AG04450 (cell line): ENCODE data around the gene BCO2. TPM values are rescaled to one million over a fixed set of nuclear protein-coding genes. Genes with fewer than 3 reads are reported as not detected.

Experiments
- CTCF ChIA-PET: fragments of 300-600, 350-600 bp; formaldehyde crosslinking; extraction: SDS; loops from one replicate; lab custom pipeline; 2022; ENCODE audit warnings: antibody characterized with exemption, inconsistent platforms; lab: Charles Lee
- POLR2A ChIA-PET: fragments of 350-600 bp; formaldehyde crosslinking; extraction: SDS; loops from one replicate; lab custom pipeline; 2021; ENCODE audit warnings: antibody characterized with exemption, inconsistent platforms; lab: Yijun Ruan, JAX
- DNase-seq: peaks from one replicate; pipeline ENCODE4 v3.0.0-alpha.2; 2011; ENCODE audit warnings: low read depth, low spot score
- H3K27ac ChIP-seq: one replicate; pipeline ENCODE4 v1.5.1; 2012; ENCODE audit warnings: low read depth, low read length, control low read depth
- H3K27me3 ChIP-seq: one replicate; pipeline ENCODE4 v1.6.0; 2012; ENCODE audit warnings: low read length; ENCODE audit not compliant: control insufficient read depth, insufficient read depth
- H3K4me3 ChIP-seq: 2 replicates; pipeline ENCODE4 v1.5.1; 2011; ENCODE audit warnings: mild to moderate bottlenecking, low read depth, low read length, control low read depth
- H3K9me3 ChIP-seq: 2 replicates; pipeline ENCODE4 v1.5.1; 2012; ENCODE audit warnings: low read length; ENCODE audit not compliant: control insufficient read depth, insufficient read depth
- polyA plus RNA-seq: library from polyadenylated mRNA; depleted of rRNA; stranded (reverse); fragments of >200 nt; gene quantifications from 2 replicates; pipeline ENCODE4 v1.2.3, GENCODE V29; 2011
- TF ChIP-seq, protein P1 (sequence below): IDR thresholded peaks from 2 replicates; pipeline ENCODE4 v1.5.1; 2011; ENCODE audit warnings: low read depth, low read length, control low read depth, inconsistent platforms

The BCO2 gene
- polyA plus RNA-seq, 1 experiment = 1.3 TPM

DNA sequence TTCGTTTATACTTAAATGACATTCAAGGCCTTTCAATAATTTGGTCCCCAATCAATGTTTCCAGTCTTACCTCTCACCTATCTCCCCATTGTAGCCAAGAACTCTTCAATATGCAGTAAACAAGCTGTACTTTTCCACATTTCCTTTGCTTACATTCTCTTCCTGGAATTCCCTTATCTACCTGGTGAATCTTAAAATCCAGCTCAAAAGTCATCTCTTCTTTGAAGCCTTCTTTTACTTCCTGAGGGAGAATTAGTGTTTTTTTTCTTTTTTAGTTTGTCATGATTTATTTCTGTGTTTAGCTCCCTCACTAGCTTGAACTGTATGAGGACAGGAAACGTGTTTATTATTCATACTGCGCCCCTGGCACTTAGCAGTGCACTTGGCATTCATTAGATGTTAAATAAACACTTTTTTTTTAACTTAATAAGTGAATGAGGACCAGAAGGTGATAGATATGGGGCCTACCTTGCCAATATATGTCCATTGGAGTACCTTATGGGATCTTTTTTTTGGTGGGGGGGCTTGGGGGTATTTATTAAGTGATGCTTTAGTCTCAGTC, 46.0 kb downstream of the BCO2 start:
- POLR2A ChIA-PET = interaction anchor here (0.8 kb wide), 1 partner anchor 59 kb away, joined by 6 read pairs; no protein-coding TSS in a partner anchor
- no peak for DNase-seq
- CTCF ChIA-PET = interaction anchor here (1.0 to 15.0 kb wide), 7 partner anchors 23 to 1068 kb away, joined by 3 to 711 read pairs (median 3); no protein-coding TSS in a partner anchor
- Histone ChIP-seq H3K27me3 (no peaks in the 10 kb centered on the region), H3K27ac (no peak overlapping the region), H3K4me3 (no peak overlapping the region), H3K9me3 (no peaks in the 10 kb centered on the region)
- TF ChIP-seq, protein P1, sequence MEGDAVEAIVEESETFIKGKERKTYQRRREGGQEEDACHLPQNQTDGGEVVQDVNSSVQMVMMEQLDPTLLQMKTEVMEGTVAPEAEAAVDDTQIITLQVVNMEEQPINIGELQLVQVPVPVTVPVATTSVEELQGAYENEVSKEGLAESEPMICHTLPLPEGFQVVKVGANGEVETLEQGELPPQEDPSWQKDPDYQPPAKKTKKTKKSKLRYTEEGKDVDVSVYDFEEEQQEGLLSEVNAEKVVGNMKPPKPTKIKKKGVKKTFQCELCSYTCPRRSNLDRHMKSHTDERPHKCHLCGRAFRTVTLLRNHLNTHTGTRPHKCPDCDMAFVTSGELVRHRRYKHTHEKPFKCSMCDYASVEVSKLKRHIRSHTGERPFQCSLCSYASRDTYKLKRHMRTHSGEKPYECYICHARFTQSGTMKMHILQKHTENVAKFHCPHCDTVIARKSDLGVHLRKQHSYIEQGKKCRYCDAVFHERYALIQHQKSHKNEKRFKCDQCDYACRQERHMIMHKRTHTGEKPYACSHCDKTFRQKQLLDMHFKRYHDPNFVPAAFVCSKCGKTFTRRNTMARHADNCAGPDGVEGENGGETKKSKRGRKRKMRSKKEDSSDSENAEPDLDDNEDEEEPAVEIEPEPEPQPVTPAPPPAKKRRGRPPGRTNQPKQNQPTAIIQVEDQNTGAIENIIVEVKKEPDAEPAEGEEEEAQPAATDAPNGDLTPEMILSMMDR = no peak

DNA sequence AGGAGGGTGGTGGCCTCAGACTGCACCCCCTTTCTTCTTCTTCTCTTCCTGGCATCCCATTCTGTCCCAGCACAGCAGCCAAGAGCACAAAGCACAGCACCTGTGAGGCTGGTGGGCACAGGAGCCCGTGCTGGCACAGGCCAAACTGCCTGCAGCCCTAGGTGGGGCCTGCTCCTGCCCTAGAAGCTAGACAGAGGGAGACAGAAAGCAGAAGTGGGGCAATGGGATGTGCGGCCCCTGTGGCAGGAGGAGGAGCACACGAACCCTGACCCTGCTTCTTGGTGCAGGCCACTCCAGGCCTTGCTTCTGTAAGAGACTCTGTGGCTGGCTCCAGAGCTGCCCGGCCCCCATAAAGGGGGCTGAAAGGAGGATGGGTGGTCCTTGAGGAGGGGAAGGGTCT, 47.0 kb downstream of the BCO2 start:
- no peak overlapping the region for H3K27ac ChIP-seq
- POLR2A ChIA-PET = no interaction called here
- H3K9me3 ChIP-seq = no peaks in the 10 kb centered on the region
- no peaks in the 10 kb centered on the region for H3K27me3 ChIP-seq
- DNase-seq = no peak
- CTCF ChIA-PET = interaction anchor here (1.7 to 15.0 kb wide), 3 partner anchors 59 to 1067 kb away, joined by 10 to 711 read pairs (median 11); no protein-coding TSS in a partner anchor
- H3K4me3 ChIP-seq = no peak overlapping the region
- TF ChIP-seq, protein P1 = no peak

DNA sequence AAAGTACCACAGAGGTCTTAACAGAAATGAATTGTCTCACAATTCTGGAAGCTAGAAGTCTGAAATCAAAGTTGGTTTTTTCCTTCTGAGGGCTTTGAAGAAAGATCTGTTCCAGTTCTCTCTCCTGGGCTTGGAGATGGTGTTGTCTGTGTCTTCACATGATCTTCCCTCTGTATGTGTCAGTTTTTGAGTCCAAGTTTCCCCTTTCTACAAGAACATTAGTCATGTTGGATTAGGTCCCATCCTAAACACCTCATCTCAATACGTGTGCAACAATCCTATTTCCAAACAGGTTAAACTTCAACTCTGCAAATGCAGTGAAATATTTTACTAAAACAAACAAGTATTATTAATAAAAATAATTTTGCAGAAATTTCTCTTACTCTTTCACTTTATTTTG, 47.8 kb downstream of the BCO2 start:
- POLR2A ChIA-PET = no interaction called here
- CTCF ChIA-PET = interaction anchor here (1.0 to 15.0 kb wide), 4 partner anchors 14 to 1066 kb away, joined by 3 to 711 read pairs (median 10); no protein-coding TSS in a partner anchor
- H3K27ac ChIP-seq = no peak overlapping the region

DNA sequence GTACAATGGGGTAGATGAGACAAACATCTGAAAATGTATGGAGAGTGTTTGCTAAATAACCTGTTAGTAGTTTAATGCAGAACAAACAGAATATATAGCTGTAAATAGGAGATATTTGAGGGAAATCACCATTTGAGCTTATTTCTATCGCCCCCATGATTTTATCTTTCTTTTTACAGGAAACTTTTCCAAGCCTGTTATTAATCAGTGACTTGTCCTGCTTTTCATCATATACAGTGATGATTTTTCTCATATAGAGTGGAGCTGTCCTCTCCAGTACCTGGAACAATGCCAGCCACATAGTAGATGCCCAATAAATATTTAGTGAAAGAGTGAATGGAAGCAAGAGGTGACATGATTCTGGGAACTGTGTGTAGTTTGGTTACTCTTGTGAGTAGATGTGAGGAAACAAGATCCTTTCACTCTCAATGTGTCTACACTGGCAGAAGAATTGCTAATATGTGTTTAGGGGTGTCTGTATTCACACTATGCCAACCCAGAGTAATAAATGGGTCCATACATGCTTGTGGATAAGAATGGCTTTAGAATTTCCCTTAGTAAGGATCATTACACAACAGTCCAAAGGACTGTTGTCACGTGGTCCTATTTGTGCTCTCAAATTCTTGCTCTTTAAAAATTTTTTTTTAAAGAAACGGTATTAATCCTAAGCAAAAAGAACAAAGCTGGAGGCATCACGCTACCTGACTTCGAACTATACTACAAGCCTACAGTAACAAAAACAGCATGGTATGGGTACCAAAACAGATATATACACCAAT, 48.6 kb downstream of the BCO2 start:
- no peak overlapping the region for H3K27ac ChIP-seq
- ChIA-PET CTCF (interaction anchor here (1.0 to 15.0 kb wide), 4 partner anchors 13 to 1066 kb away, joined by 3 to 711 read pairs (median 10); no protein-coding TSS in a partner anchor), POLR2A (no interaction called here)
- H3K27me3 ChIP-seq = no peaks in the 10 kb centered on the region
- no peak overlapping the region for H3K4me3 ChIP-seq
- H3K9me3 ChIP-seq = no peaks in the 10 kb centered on the region
- TF ChIP-seq, protein P1 = no peak
- no peak for DNase-seq

More for the DNA sequence above, 47.8 kb downstream of the BCO2 start:
- TF ChIP-seq, protein P1 = no peak
- no peak overlapping the region for H3K4me3 ChIP-seq
- no peaks in the 10 kb centered on the region for H3K27me3 ChIP-seq
- H3K9me3 ChIP-seq = no peaks in the 10 kb centered on the region
- no peak for DNase-seq

DNA sequence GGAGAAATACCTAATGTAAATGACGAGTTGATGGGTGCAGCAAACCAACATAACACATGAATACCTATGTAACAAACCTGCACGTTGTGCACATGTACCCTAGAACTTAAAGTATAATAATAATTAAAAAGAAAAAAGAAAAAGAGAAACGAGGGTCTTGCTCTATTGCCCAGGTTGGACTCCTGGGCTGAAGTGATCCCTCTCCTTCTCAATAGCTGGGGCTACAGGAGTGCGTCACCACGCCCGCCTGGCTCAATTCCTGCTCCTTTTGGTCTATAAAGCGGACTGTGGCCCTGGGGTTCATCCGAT, 50.4 kb downstream of the BCO2 start:
- peak overlapping the region; percentile 95 for H3K27ac ChIP-seq
- H3K27me3 ChIP-seq = no peaks in the 10 kb centered on the region
- TF ChIP-seq, protein P1 = no peak
- DNase-seq = no peak
- H3K4me3 ChIP-seq = peak overlapping the region; percentile 81
- ChIA-PET CTCF (interaction anchor here (0.7 to 15.0 kb wide), 4 partner anchors 10 to 1064 kb away, joined by 3 to 711 read pairs (median 4); no protein-coding TSS in a partner anchor), POLR2A (interaction anchor here (0.7 kb wide), 1 partner anchor 15 kb away, joined by 3 read pairs; no protein-coding TSS in a partner anchor)
- H3K9me3 ChIP-seq = no peaks in the 10 kb centered on the region
